Subcutaneous adipose tissue (tissue), 4 donors: ENCODE results near the gene KCNJ6. TPM values are rescaled to one million over a fixed set of nuclear protein-coding genes. Genes with fewer than 3 reads are reported as not detected.

Experiments used
- CTCF ChIP-seq: fragments of 450-650 bp; IDR thresholded peaks from one replicate; pipeline ENCODE4 v1.5.1; 2016; ENCODE audit warnings: low read depth, mild to moderate bottlenecking, control low read depth, antibody characterized with exemption, moderate library complexity
- total RNA-seq, 4 donors: library from RNA; depleted of rRNA; stranded (reverse); fragments of >200 nt; gene quantifications; one replicate each; pipeline ENCODE4 v1.1.0, GENCODE V29; 2016

Gene KCNJ6
- total RNA-seq, 4 donors from 2014 or later: not detected

DNA sequence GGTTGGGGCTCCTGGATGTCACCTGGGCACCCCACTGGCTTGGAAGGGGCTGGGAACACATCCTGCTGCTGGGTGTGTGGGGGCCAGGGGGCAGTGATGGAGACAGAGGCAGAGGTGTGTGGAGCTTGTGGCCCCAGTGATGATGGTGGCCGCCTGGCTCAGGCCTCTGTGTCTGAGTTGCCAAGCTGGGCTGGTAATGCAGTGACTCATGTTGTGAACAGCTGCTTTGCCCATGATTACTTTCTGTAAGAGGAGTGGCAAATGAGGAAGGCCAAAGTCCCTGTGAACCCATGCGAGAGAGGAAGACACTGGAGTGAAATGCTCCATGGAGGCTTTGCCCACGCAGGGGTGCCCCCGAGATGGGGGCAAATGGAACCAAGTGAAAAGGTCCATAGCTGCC is 86.8 kb downstream of the KCNJ6 start:
- no peak for TF ChIP-seq CTCF

DNA sequence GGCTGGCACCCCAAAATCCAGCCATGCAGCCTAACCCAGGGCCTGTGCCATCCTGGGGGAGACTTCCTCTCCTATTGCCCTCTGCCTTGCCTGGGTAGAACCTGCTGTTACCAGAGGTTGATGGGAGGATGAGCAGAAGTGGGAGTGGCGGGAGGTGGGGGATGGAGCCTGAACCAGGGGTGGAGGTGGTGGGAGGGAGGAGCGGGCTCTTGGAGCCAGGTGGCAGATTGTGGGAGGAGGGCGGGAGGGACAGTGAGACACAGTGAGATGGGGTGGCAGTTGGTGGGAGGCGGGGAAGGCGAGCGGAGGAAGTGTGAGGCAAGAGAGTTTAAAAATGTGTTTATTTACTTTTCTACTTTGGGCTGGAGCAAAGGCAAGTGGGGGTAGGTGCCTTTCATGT is 87.3 kb downstream of the KCNJ6 start:
- TF ChIP-seq CTCF: no peak

GRCh38 chr21:37828556-37828955 is 87.7 kb downstream of the KCNJ6 start:
- no peak for TF ChIP-seq CTCF

DNA sequence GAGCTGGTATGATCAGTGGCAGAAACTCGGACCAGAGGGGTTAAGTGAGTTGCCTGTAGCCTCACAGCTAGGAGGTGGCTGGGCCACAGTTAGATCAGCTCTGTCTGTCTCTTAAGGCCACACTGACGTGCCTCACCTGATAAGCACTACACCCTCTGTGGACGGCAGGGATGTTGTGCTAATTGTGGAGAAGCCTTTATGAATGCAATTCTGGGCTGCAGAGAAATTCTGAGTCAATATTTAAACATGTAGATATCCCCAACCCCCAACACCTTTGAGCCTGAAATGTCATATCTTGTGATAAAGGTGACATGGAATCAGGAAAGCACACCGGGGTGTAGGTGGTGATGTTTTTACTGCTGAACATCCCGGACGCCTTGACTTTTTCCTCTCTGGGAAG is 88.3 kb downstream of the KCNJ6 start:
- TF ChIP-seq CTCF: no peak

- no peak for TF ChIP-seq CTCF
Measured at GRCh38 chr21:37821786-37822450, 94.3 kb downstream of the KCNJ6 start.

- no peak for TF ChIP-seq CTCF
Measured at GRCh38 chr21:37821092-37821491, 95.2 kb downstream of the KCNJ6 start.

GRCh38 chr21:37819372-37819771 is 96.9 kb downstream of the KCNJ6 start:
- no peak for TF ChIP-seq CTCF
